Smooth muscle cell (in vitro differentiated cells): ENCODE results near the gene INPP4B. TPM values are rescaled to one million over a fixed set of nuclear protein-coding genes. Genes with fewer than 3 reads are reported as not detected.

Source experiments
- DNase-seq: peaks from one replicate; lab custom pipeline; 2025; ENCODE audit not compliant: unreplicated experiment; lab: John Stamatoyannopoulos, UW
- H2AFZ ChIP-seq: fragments of 200-600 bp; sonication (generic); 2 replicates; pipeline ENCODE4 v1.6.0; 2016; ENCODE audit warnings: antibody characterized with exemption, low read depth, mild to moderate bottlenecking
- H3F3A ChIP-seq: fragments of 200-600 bp; sonication (generic); 2 replicates; pipeline ENCODE4 v1.6.0; 2017; ENCODE audit warnings: antibody characterized with exemption, low read depth
- H3K27ac ChIP-seq: fragments of 200-600 bp; sonication (generic); 2 replicates; pipeline ENCODE4 v1.5.1; 2016; ENCODE audit warnings: low read depth, mild to moderate bottlenecking
- H3K27me3 ChIP-seq: fragments of 200-600 bp; sonication (generic); 2 replicates; pipeline ENCODE4 v1.6.1; 2016; ENCODE audit warnings: low read depth, mild to moderate bottlenecking
- H3K36me3 ChIP-seq: fragments of 200-600 bp; sonication (generic); 2 replicates; pipeline ENCODE4 v1.5.1; 2016; ENCODE audit warnings: low read depth
- H3K4me1 ChIP-seq: fragments of 200-600 bp; sonication (generic); 2 replicates; pipeline ENCODE4 v1.5.1; 2016; ENCODE audit warnings: low read depth
- H3K4me2 ChIP-seq: fragments of 200-600 bp; sonication (generic); 2 replicates; pipeline ENCODE4 v1.6.0; 2016; ENCODE audit warnings: mild to moderate bottlenecking
- H3K4me3 ChIP-seq: fragments of 200-600 bp; sonication (generic); 2 replicates; pipeline ENCODE4 v1.5.1; 2016; ENCODE audit warnings: mild to moderate bottlenecking
- H3K79me2 ChIP-seq: fragments of 200-600 bp; sonication (generic); 2 replicates; pipeline ENCODE4 v1.6.0; 2016; ENCODE audit warnings: low read depth, mild to moderate bottlenecking
- H3K9ac ChIP-seq: fragments of 200-600 bp; sonication (generic); 2 replicates; pipeline ENCODE4 v1.6.0; 2016; ENCODE audit warnings: low read depth
- H3K9me3 ChIP-seq: fragments of 200-600 bp; sonication (generic); replicated peaks from 2 replicates; pipeline ENCODE4 v1.5.1; 2016; ENCODE audit warnings: low read depth
- H4K20me1 ChIP-seq: fragments of 200-600 bp; sonication (generic); 2 replicates; pipeline ENCODE4 v1.6.0; 2016; ENCODE audit warnings: low read depth
- WGBS: methylation state at CpG from one replicate; pipeline ENCODE4 v1.1.7; 2016; ENCODE audit warnings: low lambda C conversion rate; 5-methylcytosine and 5-hydroxymethylcytosine counted together
- polyA plus RNA-seq: library from polyadenylated mRNA; unstranded; fragments of >200 nt; fragmentation: Nextera tagmentation; extraction: Ambion mirVana; gene quantifications from 2 replicates; pipeline ENCODE4 v1.2.1, GENCODE V29; 2016
- total RNA-seq: library from RNA; depleted of rRNA; stranded (reverse); fragments of >200 nt; gene quantifications from 2 replicates; pipeline ENCODE4 v1.2.3, GENCODE V29; 2014
- TF ChIP-seq, protein P1 (sequence below): fragments of 200-600 bp; sonication (generic); IDR thresholded peaks from 2 replicates; pipeline ENCODE4 v1.5.1; 2017; ENCODE audit warnings: borderline replicate concordance, mild to moderate bottlenecking, antibody characterized with exemption; ENCODE audit not compliant: insufficient read depth, poor library complexity, severe bottlenecking

Gene INPP4B
- total and polyA plus RNA-seq, 2 experiments from 2014 or later, result 2.0 to 10.9 TPM

DNA sequence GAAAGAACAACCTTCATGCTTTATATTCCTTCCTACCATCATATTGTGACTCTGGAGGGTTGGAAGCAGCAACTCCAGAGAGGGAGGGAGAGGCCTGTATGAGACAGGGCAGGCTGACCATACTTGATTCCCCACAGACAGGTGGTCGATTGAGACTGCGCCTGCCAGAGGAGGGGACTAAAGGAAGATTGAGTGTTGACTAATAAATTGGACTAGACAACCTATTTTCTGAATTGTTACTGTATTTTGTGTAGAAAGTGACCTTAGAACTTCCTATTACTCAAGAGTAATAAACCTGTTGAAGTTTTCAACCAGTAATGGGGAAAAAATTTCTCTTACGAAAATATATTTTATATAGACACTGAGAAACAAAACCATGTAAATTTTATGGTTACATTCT, 301.5 kb downstream of the INPP4B start:
- no peak overlapping the region for H3K9ac ChIP-seq
- 95% methylated on average over 3 of the region's 3 CpGs for WGBS
- peaks cover 2% of the 10 kb centered on the region for H3K4me1 ChIP-seq
- DNase-seq, result no peak
- no peak overlapping the region for H2AFZ ChIP-seq
- H3K4me2 ChIP-seq, result no peak overlapping the region
- H3F3A ChIP-seq, result no peaks in the 10 kb centered on the region
- H3K9me3 ChIP-seq, result no peaks in the 10 kb centered on the region
- no peaks in the 10 kb centered on the region for H4K20me1 ChIP-seq
- no peak overlapping the region for H3K4me3 ChIP-seq
- no peak overlapping the region for H3K27ac ChIP-seq
- no peaks in the 10 kb centered on the region for H3K27me3 ChIP-seq
- TF ChIP-seq, protein P1, sequence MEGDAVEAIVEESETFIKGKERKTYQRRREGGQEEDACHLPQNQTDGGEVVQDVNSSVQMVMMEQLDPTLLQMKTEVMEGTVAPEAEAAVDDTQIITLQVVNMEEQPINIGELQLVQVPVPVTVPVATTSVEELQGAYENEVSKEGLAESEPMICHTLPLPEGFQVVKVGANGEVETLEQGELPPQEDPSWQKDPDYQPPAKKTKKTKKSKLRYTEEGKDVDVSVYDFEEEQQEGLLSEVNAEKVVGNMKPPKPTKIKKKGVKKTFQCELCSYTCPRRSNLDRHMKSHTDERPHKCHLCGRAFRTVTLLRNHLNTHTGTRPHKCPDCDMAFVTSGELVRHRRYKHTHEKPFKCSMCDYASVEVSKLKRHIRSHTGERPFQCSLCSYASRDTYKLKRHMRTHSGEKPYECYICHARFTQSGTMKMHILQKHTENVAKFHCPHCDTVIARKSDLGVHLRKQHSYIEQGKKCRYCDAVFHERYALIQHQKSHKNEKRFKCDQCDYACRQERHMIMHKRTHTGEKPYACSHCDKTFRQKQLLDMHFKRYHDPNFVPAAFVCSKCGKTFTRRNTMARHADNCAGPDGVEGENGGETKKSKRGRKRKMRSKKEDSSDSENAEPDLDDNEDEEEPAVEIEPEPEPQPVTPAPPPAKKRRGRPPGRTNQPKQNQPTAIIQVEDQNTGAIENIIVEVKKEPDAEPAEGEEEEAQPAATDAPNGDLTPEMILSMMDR, result no peak
- no peaks in the 10 kb centered on the region for H3K79me2 ChIP-seq
- H3K36me3 ChIP-seq, result no peaks in the 10 kb centered on the region

DNA sequence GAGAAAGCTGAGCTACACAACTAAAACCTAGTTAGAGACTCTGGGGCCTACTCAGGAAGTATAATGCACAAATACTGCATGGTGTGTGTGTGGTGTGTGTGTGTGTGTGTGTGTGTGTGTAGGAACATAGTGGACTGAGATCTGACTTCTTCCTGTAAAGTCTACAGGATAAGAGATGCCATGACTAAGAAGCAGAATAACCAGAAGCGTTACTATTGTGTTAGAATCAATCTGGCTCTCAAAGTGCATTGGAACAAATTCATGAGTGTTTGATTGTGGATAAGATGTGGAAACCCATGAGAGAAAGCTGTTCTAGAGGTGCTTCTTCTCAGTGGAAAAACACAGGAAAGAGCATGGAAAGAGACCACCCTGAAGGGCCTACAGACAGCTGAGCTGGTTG, 302.1 kb downstream of the INPP4B start:
- WGBS, result 77% methylated on average over 1 of the region's 1 CpG
- DNase-seq, result no peak

DNA sequence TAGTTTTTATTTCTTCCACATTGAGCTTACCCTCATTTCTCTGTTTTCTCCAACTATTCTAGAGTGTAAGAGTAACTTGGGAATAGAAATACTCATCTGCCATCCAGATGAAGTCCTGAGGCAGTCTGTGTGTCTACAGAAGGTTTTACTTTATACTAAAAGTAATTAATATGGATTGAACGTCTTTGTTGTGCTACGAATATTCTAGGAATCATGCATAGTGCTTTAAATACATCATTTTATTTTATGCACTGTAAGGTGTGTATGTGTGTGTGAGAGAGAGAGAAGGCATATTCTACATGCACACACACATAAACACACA, 305.7 kb downstream of the INPP4B start:
- no peak overlapping the region for H3K4me3 ChIP-seq
- H3K27ac ChIP-seq, result no peak overlapping the region
- H3K79me2 ChIP-seq, result no peaks in the 10 kb centered on the region
- no peaks in the 10 kb centered on the region for H3K27me3 ChIP-seq
- no peaks in the 10 kb centered on the region for H3K36me3 ChIP-seq
- no peaks in the 10 kb centered on the region for H3K9me3 ChIP-seq
- H3K9ac ChIP-seq, result no peak overlapping the region
- H3K4me2 ChIP-seq, result no peak overlapping the region
- H3F3A ChIP-seq, result no peaks in the 10 kb centered on the region
- H4K20me1 ChIP-seq, result no peaks in the 10 kb centered on the region
- DNase-seq, result no peak
- peaks cover 4% of the 10 kb centered on the region for H3K4me1 ChIP-seq
- no peak overlapping the region for H2AFZ ChIP-seq
- TF ChIP-seq, protein P1, result no peak
- WGBS, result 83% methylated on average over 2 of the region's 2 CpGs

More for the DNA sequence above, 302.1 kb downstream of the INPP4B start:
- Histone ChIP-seq H3K9ac (no peak overlapping the region), H3K4me2 (no peak overlapping the region), H3K36me3 (no peaks in the 10 kb centered on the region), H3K27ac (no peak overlapping the region), H3K4me3 (no peak overlapping the region), H3K27me3 (no peaks in the 10 kb centered on the region), H3K9me3 (no peaks in the 10 kb centered on the region), H3K79me2 (no peaks in the 10 kb centered on the region), H3F3A (no peaks in the 10 kb centered on the region), H3K4me1 (no peaks in the 10 kb centered on the region), H2AFZ (no peak overlapping the region), H4K20me1 (no peaks in the 10 kb centered on the region)
- TF ChIP-seq, protein P1, result no peak

DNA sequence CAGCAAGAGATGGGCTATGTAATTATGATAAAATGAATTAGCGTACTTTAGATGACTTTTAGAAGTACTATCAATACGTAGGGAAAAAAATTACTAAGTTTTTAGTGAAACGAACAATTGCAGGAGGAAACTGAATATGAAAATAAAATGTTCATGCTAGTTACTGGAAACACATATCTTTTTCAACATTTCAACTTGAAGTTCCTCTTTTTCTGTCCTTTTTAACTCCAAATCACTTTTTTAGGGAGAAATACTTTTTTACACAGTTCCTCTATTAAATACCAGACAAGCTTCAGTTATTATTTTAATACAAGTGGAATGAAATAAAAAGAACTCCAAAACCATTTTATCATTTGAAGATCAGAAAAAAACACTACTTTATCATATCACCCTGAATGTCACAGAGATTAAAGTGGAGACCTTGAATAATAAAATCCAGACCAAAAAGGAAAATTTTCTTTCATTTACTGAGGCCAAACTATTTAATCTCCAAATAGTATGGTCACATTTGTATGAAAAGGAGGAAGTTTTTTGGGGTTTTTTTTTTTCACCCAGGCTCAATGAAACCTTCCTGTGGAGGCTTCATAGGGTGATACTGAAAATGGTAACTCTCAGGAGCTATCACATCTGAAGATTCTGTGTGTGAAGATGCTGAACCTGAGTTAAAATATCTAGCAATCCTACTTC, 306.2 kb downstream of the INPP4B start:
- WGBS, result 31% methylated on average over 3 of the region's 3 CpGs
- Histone ChIP-seq H4K20me1 (no peaks in the 10 kb centered on the region), H3K4me1 (peaks cover 8% of the 10 kb centered on the region), H3F3A (peaks cover 5% of the 10 kb centered on the region), H3K4me2 (no peak overlapping the region), H3K27me3 (no peaks in the 10 kb centered on the region), H3K27ac (no peak overlapping the region), H3K36me3 (no peaks in the 10 kb centered on the region), H3K9me3 (no peaks in the 10 kb centered on the region), H3K4me3 (no peak overlapping the region), H3K79me2 (no peaks in the 10 kb centered on the region), H3K9ac (no peak overlapping the region), H2AFZ (no peak overlapping the region)
- DNase-seq, result no peak
- TF ChIP-seq, protein P1, result no peak
